GM06990 (cell line): ENCODE measurements around the gene RBM47.

Experiments
- DNase-seq: peaks from one replicate; pipeline ENCODE4 v3.0.0-alpha.2; 2011; ENCODE audit not compliant: insufficient read length; ENCODE audit errors: extremely low read depth
- H3K27me3 ChIP-seq: replicated peaks from 2 replicates; pipeline ENCODE4 v1.6.0; 2011; ENCODE audit warnings: low read length; ENCODE audit not compliant: control insufficient read depth, insufficient read depth
- H3K36me3 ChIP-seq: 2 replicates; pipeline ENCODE4 v1.5.1; 2011; ENCODE audit warnings: low read length; ENCODE audit not compliant: control insufficient read depth, insufficient read depth
- H3K4me3 ChIP-seq: replicated peaks from 2 replicates; pipeline ENCODE4 v1.5.1; 2011; ENCODE audit warnings: low read depth, mild to moderate bottlenecking, control low read depth, low read length
- CTCF ChIP-seq: IDR thresholded peaks from 2 replicates; pipeline ENCODE4 v1.5.1; 2011; ENCODE audit warnings: low read length, control low read depth, mild to moderate bottlenecking, inconsistent platforms; ENCODE audit not compliant: insufficient read depth, poor library complexity, severe bottlenecking

RBM47 gene

DNA sequence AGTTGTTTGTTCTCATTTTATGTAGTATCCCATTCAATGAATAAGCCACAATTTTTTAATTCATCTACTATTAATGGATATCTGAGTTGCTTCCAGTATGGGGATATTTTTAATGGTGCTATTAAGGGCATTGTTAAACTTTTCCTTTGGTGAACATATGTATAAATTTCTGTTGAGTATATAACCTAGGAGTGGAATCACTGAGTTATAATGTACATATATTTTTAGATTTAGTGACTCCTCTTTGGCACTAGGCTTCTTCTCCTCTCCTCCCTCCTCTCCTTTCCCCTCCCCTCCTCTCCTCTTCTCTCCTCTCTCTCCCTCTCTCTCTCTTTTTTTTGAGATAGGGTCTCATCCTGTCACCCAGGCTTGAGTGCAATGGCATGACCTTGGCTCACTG, 26.4 kb downstream of the RBM47 start:
- Histone ChIP-seq H3K27me3 (no peaks in the 10 kb centered on the region), H3K36me3 (no peaks in the 10 kb centered on the region; the same call in none of the 2 replicates), H3K4me3 (no peak overlapping the region)
- DNase-seq, result no peak
- TF ChIP-seq CTCF, result no peak

DNA sequence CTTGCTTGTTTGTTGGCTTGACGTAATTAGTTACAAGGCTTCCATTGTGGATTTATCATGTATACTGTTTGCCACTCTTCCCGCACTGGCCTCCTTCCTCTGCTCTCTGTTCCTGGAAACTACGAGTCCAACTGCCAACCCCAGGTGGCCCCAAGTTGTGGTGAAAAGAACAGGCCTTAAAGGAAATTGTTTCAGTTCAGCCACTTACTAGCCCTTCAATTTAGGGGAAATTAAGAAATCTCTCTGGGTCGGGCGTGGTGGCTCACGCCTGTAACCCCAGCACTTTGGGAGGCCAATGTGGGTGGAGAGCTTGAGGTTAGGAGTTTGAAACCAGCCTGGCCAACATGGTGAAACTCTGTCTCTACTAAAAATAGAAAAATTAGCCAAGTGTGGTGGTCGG, 28.0 kb downstream of the RBM47 start:
- Histone ChIP-seq H3K4me3 (no peak overlapping the region), H3K36me3 (no peaks in the 10 kb centered on the region; the same call in none of the 2 replicates), H3K27me3 (no peaks in the 10 kb centered on the region)
- DNase-seq, result no peak
- TF ChIP-seq CTCF, result no peak

- Histone ChIP-seq H3K36me3 (peaks cover 1% of the 10 kb centered on the region), H3K27me3 (no peaks in the 10 kb centered on the region), H3K4me3 (no peak overlapping the region)
- no peak for TF ChIP-seq CTCF
- DNase-seq, result no peak
These were observed 28.8 kb downstream of the RBM47 start for GRCh38 chr4:40600850-40601249.

GRCh38 chr4:40599431-40599830, 30.2 kb downstream of the RBM47 start:
- DNase-seq, result no peak
- no peak overlapping the region for H3K4me3 ChIP-seq
- TF ChIP-seq CTCF, result no peak
- peaks cover 5% of the 10 kb centered on the region for H3K36me3 ChIP-seq
- no peaks in the 10 kb centered on the region for H3K27me3 ChIP-seq

GRCh38 chr4:40596522-40596921, 33.1 kb downstream of the RBM47 start:
- DNase-seq, result no peak
- no peak for TF ChIP-seq CTCF
- Histone ChIP-seq H3K36me3 (peaks cover 7% of the 10 kb centered on the region), H3K4me3 (no peak overlapping the region), H3K27me3 (no peaks in the 10 kb centered on the region)

GRCh38 chr4:40595981-40596380, 33.7 kb downstream of the RBM47 start:
- no peak for TF ChIP-seq CTCF
- no peaks in the 10 kb centered on the region for H3K27me3 ChIP-seq
- no peak for DNase-seq
- no peak overlapping the region for H3K4me3 ChIP-seq
- peaks cover 7% of the 10 kb centered on the region for H3K36me3 ChIP-seq
